ENCODE measurements around the gene ADAM8. TPM values are rescaled to one million over a fixed set of nuclear protein-coding genes. Genes with fewer than 3 reads are reported as not detected.

Gene ADAM8
- total RNA-seq, 2 donors from 2014 or later: 0.82 to 1.5 TPM

- no peaks in the 10 kb centered on the region for H3K27me3 ChIP-seq
- TF ChIP-seq, protein P1, sequence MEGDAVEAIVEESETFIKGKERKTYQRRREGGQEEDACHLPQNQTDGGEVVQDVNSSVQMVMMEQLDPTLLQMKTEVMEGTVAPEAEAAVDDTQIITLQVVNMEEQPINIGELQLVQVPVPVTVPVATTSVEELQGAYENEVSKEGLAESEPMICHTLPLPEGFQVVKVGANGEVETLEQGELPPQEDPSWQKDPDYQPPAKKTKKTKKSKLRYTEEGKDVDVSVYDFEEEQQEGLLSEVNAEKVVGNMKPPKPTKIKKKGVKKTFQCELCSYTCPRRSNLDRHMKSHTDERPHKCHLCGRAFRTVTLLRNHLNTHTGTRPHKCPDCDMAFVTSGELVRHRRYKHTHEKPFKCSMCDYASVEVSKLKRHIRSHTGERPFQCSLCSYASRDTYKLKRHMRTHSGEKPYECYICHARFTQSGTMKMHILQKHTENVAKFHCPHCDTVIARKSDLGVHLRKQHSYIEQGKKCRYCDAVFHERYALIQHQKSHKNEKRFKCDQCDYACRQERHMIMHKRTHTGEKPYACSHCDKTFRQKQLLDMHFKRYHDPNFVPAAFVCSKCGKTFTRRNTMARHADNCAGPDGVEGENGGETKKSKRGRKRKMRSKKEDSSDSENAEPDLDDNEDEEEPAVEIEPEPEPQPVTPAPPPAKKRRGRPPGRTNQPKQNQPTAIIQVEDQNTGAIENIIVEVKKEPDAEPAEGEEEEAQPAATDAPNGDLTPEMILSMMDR (IDR thresholded peaks at IDR 0.05): no peak
- no peak overlapping the region for H3K27ac ChIP-seq
- H3K4me3 ChIP-seq: no peak overlapping the region
- peaks cover 0 to 35% of the 10 kb centered on the region in 2 donors for H3K4me1 ChIP-seq
- H3K9me3 ChIP-seq: no peaks in the 10 kb centered on the region
- DNase-seq (ENCODE audit: low spot score): no peak
- no peaks in the 10 kb centered on the region for H3K36me3 ChIP-seq
Observed at GRCh38 chr10:133254421-133255120, 22.1 kb downstream of the ADAM8 start.

DNA sequence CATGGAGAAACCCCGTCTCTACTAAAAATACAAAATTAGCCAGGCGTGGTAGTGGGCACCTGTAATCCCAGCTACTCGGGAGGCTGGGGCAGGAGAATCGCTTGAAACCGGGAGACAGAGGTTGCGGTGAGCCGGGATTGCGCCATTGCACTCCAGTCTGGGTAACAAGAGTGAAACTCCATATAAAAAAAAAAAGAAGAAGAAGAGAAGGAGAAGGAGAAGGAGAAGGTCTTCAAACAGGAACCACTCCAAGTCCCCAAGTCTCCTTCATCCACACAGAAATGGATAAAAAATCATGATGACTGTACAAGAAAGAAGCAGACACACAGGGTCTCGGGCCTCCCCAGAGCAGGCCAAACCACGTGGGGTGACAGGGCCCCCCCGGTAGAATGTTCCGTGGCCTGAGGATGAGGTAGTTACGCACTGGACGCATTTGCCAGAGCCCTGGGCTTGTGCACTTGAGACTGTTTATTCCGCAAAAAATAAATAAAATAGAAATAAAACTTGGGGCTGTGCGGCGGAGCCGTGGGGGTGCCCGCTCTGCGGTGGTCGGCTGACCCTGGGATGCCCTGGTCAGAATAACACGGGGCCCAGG lies 23.2 kb downstream of the ADAM8 start:
- Histone ChIP-seq H3K9me3 (no peaks in the 10 kb centered on the region), H3K4me1 (peaks cover 0 to 23% of the 10 kb centered on the region in 2 donors), H3K27me3 (no peaks in the 10 kb centered on the region), H3K36me3 (no peaks in the 10 kb centered on the region), H3K27ac (no peak overlapping the region), H3K4me3 (no peak overlapping the region)
- no peak for DNase-seq (ENCODE audit: low spot score)
- TF ChIP-seq, protein P1 (IDR thresholded peaks at IDR 0.05): no peak

GRCh38 chr10:133252223-133252552 lies 24.5 kb downstream of the ADAM8 start:
- no peak for DNase-seq (ENCODE audit: low spot score)
- no peaks in the 10 kb centered on the region for H3K27me3 ChIP-seq
- H3K4me1 ChIP-seq: peaks cover 0 to 11% of the 10 kb centered on the region in 2 donors
- TF ChIP-seq, protein P1 (IDR thresholded peaks at IDR 0.05): no peak
- H3K4me3 ChIP-seq: no peak overlapping the region
- H3K36me3 ChIP-seq: no peaks in the 10 kb centered on the region
- H3K27ac ChIP-seq: no peak overlapping the region
- no peaks in the 10 kb centered on the region for H3K9me3 ChIP-seq

GRCh38 chr10:133251388-133252222 lies 25.1 kb downstream of the ADAM8 start:
- TF ChIP-seq, protein P1 (IDR thresholded peaks at IDR 0.05): no peak
- H3K4me3 ChIP-seq: no peak overlapping the region
- DNase-seq (ENCODE audit: low spot score): no peak
- no peaks in the 10 kb centered on the region for H3K36me3 ChIP-seq
- H3K4me1 ChIP-seq: peaks cover 0 to 9% of the 10 kb centered on the region in 2 donors
- no peaks in the 10 kb centered on the region for H3K9me3 ChIP-seq
- H3K27me3 ChIP-seq: no peaks in the 10 kb centered on the region
- H3K27ac ChIP-seq: no peak overlapping the region

DNA sequence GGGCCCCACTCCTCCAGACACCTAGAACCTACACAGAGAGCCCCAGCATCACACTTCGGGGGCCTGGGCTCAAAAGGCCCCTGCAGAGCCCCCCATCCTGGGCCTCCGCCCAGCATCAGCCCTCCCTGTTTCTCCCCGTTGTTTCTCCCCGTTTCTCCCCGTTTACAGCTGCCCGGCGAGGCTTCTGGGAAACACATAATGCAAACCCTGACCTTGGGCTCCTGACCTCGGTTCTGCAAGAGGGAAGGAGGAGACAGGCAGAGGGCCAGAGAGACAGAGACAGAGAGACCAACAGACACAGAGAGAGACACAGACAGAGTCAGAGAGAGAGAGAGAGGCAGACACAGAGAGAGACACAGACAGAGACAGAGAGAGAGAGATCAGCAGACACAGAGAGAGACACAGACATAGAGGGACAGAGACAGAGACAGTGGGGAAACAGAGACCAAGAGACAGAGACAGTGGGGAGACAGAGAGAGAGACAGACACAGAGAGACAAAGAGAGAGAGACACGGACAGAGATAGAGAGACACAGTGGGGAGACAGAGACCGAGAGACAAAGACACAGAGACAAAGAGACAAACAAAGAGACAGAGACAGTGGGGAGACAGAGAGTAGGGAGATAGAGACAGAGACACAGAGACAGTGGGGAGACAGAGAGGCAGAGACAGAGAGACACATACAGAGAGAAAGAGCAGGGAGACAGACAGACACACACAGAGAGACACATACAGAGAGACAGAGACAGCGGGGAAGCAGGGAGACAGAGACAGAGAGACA lies 26.5 kb downstream of the ADAM8 start:
- no peak overlapping the region for H3K4me3 ChIP-seq
- H3K27ac ChIP-seq: no peak overlapping the region
- no peaks in the 10 kb centered on the region for H3K27me3 ChIP-seq
- no peaks in the 10 kb centered on the region for H3K36me3 ChIP-seq
- DNase-seq (ENCODE audit: low spot score): no peak
- H3K4me1 ChIP-seq: peaks cover 0 to 9% of the 10 kb centered on the region in 2 donors
- H3K9me3 ChIP-seq: no peaks in the 10 kb centered on the region
- TF ChIP-seq, protein P1 (IDR thresholded peaks at IDR 0.05): no peak
